Measurements from ENCODE around the gene EDRF1.

Gene EDRF1

GRCh38 chr10:125779403-125780327 lies 60.2 kb downstream of the EDRF1 start:
- Histone ChIP-seq H3K4me1 (ENCODE audit: control insufficient read depth, insufficient read depth, low read length) (no peaks in the 10 kb centered on the region), H3K27ac (ENCODE audit: low read depth, low read length) (no peak overlapping the region), H3K9me3 (ENCODE audit: control insufficient read depth, insufficient read depth, low read length) (no peaks in the 10 kb centered on the region), H3K9ac (ENCODE audit: low read depth, low read length) (no peak overlapping the region), H3K27me3 (ENCODE audit: control insufficient read depth, insufficient read depth, low read length) (no peaks in the 10 kb centered on the region), H3K36me3 (ENCODE audit: control insufficient read depth, insufficient read depth, low read length) (no peaks in the 10 kb centered on the region), H3K4me3 (ENCODE audit: low read depth, low read length) (no peak overlapping the region)

GRCh38 chr10:125781374-125781773 lies 61.9 kb downstream of the EDRF1 start:
- H3K27me3 ChIP-seq (ENCODE audit: control insufficient read depth, insufficient read depth, low read length): no peaks in the 10 kb centered on the region
- H3K27ac ChIP-seq (ENCODE audit: low read depth, low read length): no peak overlapping the region
- H3K36me3 ChIP-seq (ENCODE audit: control insufficient read depth, insufficient read depth, low read length): no peaks in the 10 kb centered on the region
- no peak overlapping the region for H3K4me3 ChIP-seq (ENCODE audit: low read depth, low read length)
- no peaks in the 10 kb centered on the region for H3K9me3 ChIP-seq (ENCODE audit: control insufficient read depth, insufficient read depth, low read length)
- H3K9ac ChIP-seq (ENCODE audit: low read depth, low read length): no peak overlapping the region
- no peaks in the 10 kb centered on the region for H3K4me1 ChIP-seq (ENCODE audit: control insufficient read depth, insufficient read depth, low read length)

DNA sequence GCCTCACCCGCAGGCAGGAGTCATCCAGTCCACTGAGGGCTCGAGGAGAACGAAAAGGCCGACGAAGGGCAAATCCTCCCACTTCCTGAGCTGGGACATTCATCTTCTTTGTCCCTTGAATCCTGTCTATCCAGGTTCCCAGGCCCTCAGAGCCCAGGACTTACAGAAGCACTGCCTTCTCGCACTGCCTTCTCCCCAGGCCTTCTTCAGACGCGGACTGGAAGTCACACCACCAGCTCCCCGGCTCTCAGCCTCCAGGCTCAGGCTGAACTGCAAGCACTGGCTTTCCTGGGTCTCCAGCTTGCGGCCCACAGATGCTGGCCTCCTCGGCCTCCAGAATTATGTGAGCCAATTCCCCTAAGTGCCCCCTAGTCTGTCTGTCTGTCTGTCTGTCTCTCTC lies 62.5 kb downstream of the EDRF1 start:
- H3K36me3 ChIP-seq (ENCODE audit: control insufficient read depth, insufficient read depth, low read length): no peaks in the 10 kb centered on the region

DNA sequence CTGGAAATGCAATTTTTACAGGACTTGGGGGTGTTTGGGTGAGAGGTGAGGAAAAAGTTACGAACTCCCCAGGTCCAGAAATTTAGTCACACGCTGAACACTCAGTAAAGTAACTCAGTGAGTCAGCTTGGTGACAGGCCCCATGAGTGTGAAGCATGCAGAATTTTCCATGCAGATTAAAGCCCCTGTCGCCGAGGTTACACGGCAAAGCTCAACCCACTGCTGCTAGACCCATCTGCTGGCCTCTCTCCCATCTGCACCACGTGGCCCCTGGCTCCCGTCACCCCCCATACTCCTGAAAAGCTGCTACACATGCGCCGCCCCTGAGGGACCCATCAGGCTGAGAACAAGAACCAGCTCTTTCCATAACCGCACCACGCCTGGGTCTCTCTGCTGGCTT lies 63.1 kb downstream of the EDRF1 start:
- Histone ChIP-seq H3K4me1 (ENCODE audit: control insufficient read depth, insufficient read depth, low read length) (no peaks in the 10 kb centered on the region), H3K36me3 (ENCODE audit: control insufficient read depth, insufficient read depth, low read length) (no peaks in the 10 kb centered on the region), H3K4me3 (ENCODE audit: low read depth, low read length) (no peak overlapping the region), H3K27me3 (ENCODE audit: control insufficient read depth, insufficient read depth, low read length) (no peaks in the 10 kb centered on the region), H3K27ac (ENCODE audit: low read depth, low read length) (no peak overlapping the region), H3K9me3 (ENCODE audit: control insufficient read depth, insufficient read depth, low read length) (no peaks in the 10 kb centered on the region), H3K9ac (ENCODE audit: low read depth, low read length) (no peak overlapping the region)

More for the DNA sequence above, 62.5 kb downstream of the EDRF1 start:
- Histone ChIP-seq H3K9ac (ENCODE audit: low read depth, low read length) (no peak overlapping the region), H3K4me3 (ENCODE audit: low read depth, low read length) (no peak overlapping the region), H3K27ac (ENCODE audit: low read depth, low read length) (no peak overlapping the region), H3K4me1 (ENCODE audit: control insufficient read depth, insufficient read depth, low read length) (no peaks in the 10 kb centered on the region), H3K27me3 (ENCODE audit: control insufficient read depth, insufficient read depth, low read length) (no peaks in the 10 kb centered on the region), H3K9me3 (ENCODE audit: control insufficient read depth, insufficient read depth, low read length) (no peaks in the 10 kb centered on the region)

- no peak overlapping the region for H3K27ac ChIP-seq (ENCODE audit: low read depth, low read length)
- no peaks in the 10 kb centered on the region for H3K9me3 ChIP-seq (ENCODE audit: control insufficient read depth, insufficient read depth, low read length)
Measured at GRCh38 chr10:125783408-125783807, 63.9 kb downstream of the EDRF1 start.

GRCh38 chr10:125783957-125784356 lies 64.4 kb downstream of the EDRF1 start:
- Histone ChIP-seq H3K27me3 (ENCODE audit: control insufficient read depth, insufficient read depth, low read length) (no peaks in the 10 kb centered on the region), H3K4me1 (ENCODE audit: control insufficient read depth, insufficient read depth, low read length) (no peaks in the 10 kb centered on the region), H3K9me3 (ENCODE audit: control insufficient read depth, insufficient read depth, low read length) (no peaks in the 10 kb centered on the region), H3K9ac (ENCODE audit: low read depth, low read length) (no peak overlapping the region), H3K4me3 (ENCODE audit: low read depth, low read length) (no peak overlapping the region), H3K36me3 (ENCODE audit: control insufficient read depth, insufficient read depth, low read length) (peaks cover 6% of the 10 kb centered on the region; the same call in 1 of the 2 replicates), H3K27ac (ENCODE audit: low read depth, low read length) (no peak overlapping the region)

More at GRCh38 chr10:125783408-125783807, 63.9 kb downstream of the EDRF1 start:
- Histone ChIP-seq H3K4me3 (ENCODE audit: low read depth, low read length) (no peak overlapping the region), H3K27me3 (ENCODE audit: control insufficient read depth, insufficient read depth, low read length) (no peaks in the 10 kb centered on the region), H3K36me3 (ENCODE audit: control insufficient read depth, insufficient read depth, low read length) (peaks cover 3% of the 10 kb centered on the region; the same call in 1 of the 2 replicates), H3K4me1 (ENCODE audit: control insufficient read depth, insufficient read depth, low read length) (no peaks in the 10 kb centered on the region), H3K9ac (ENCODE audit: low read depth, low read length) (no peak overlapping the region)

DNA sequence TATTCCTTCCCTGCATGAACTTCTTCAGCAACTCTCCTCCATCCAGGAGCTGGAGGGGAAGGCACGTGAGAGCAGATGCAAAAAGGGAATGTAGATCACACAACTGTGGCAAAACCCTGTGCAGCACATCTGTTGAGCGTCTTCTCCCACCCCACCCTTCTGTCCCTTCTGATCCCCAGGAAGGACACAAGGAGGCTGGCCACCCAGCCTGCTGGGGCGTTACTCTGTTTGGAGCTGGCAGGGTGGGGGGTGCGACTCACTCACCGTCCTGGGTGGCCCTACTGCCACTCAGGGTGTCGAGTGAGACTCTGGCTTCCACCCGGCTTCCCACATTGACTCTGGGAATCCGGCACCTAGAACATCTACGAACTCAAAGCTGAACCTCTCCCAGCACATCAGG lies 66.3 kb downstream of the EDRF1 start:
- H3K9ac ChIP-seq (ENCODE audit: low read depth, low read length): no peak overlapping the region
- H3K4me3 ChIP-seq (ENCODE audit: low read depth, low read length): no peak overlapping the region
- H3K4me1 ChIP-seq (ENCODE audit: control insufficient read depth, insufficient read depth, low read length): no peaks in the 10 kb centered on the region

DNA sequence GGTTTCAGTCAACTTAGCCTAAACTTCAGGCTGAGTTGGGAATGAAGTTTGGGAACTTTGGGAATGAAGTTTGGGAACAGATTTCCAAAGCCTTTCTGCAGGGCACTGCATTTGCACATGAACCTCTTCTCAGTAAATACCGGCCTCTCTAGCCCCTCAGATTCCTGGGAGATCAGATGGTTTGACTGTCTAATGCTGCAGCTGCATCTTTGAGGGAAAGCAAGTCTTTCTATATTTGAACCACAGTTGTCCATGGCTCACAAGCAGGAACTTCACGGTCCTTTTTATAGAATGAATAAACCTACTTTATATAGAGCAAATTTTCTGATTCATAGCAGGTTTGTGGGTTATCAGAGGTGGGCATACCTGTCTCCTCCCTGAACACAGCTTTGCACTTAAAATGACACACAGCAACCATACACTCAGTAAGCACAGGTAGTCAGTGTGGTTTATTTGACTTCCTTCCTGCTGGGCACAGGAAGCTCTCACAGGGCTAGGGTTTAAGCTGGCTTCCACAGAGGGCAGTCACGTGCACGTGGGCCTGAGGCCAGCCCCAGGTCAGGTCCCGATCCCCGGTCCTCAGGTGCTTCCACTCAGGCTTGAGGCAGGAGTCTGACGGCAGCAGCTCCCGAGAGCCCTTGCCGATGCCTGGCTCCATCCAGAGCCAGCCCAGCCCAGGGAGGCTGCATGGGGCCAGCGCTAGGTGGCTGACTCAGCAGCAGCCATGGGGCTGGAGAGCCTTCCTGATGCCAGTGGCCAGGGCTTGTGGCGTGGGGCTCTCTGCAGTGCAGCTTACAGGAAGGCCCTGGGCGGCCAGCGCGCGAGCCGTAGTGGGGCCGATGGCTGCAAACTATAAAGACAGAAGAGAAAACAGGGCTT lies 68.9 kb downstream of the EDRF1 start:
- no peak overlapping the region for H3K27ac ChIP-seq (ENCODE audit: low read depth, low read length)
- H3K27me3 ChIP-seq (ENCODE audit: control insufficient read depth, insufficient read depth, low read length): no peaks in the 10 kb centered on the region
- H3K9me3 ChIP-seq (ENCODE audit: control insufficient read depth, insufficient read depth, low read length): no peaks in the 10 kb centered on the region
- no peaks in the 10 kb centered on the region for H3K4me1 ChIP-seq (ENCODE audit: control insufficient read depth, insufficient read depth, low read length)
- H3K4me3 ChIP-seq (ENCODE audit: low read depth, low read length): no peak overlapping the region
- H3K9ac ChIP-seq (ENCODE audit: low read depth, low read length): no peak overlapping the region
- H3K36me3 ChIP-seq (ENCODE audit: control insufficient read depth, insufficient read depth, low read length): peaks cover 26% of the 10 kb centered on the region

More for the DNA sequence above, 66.3 kb downstream of the EDRF1 start:
- H3K36me3 ChIP-seq (ENCODE audit: control insufficient read depth, insufficient read depth, low read length): peaks cover 10% of the 10 kb centered on the region
- no peak overlapping the region for H3K27ac ChIP-seq (ENCODE audit: low read depth, low read length)
- no peaks in the 10 kb centered on the region for H3K9me3 ChIP-seq (ENCODE audit: control insufficient read depth, insufficient read depth, low read length)
- no peaks in the 10 kb centered on the region for H3K27me3 ChIP-seq (ENCODE audit: control insufficient read depth, insufficient read depth, low read length)

DNA sequence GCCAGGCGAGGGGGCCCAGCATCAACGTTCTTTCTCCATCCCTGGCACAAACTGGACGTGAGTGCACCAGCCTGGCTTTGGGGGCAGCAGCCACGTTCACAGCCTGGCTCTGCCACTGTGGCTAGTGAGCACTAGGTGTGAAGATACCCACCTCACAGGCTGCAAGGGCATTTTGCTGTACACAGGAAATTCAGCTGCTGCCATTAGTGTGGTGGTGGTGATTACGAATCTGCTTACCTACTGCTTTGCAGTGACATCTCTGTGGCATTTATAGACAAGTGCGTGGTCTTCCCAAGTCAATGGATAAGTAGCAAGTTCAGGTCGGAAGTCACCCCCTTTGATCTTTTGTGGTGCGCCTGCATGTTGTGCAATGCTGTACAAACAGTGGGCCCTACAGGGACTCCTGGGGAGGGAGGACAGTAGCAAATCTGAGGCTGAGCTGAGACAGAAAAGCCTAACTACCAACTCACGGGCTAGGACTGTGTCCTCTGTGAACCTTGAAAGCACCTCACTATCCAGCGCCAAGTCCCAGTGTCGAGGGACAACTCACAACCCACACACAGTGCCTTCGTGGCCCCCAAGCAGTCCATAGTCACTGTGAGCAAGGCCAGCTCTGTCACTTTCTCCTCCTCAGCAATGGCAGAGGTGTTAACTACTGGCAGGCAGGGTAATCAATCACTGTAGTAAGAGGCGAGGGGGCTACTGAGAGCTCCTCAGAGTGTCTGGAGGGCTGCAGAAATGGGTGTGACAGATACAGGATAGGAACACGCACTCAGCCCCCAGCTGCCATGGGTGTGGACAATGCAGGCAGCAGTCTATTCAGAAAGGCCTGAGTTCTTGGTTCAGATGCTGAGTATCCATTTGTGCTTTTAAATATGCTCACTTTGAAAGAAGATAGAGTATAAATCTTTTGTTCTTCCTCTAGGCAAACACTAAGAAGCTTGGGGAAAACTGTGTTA lies 73.1 kb downstream of the EDRF1 start:
- H3K4me1 ChIP-seq (ENCODE audit: control insufficient read depth, insufficient read depth, low read length): no peaks in the 10 kb centered on the region
- H3K4me3 ChIP-seq (ENCODE audit: low read depth, low read length): no peak overlapping the region
- no peaks in the 10 kb centered on the region for H3K9me3 ChIP-seq (ENCODE audit: control insufficient read depth, insufficient read depth, low read length)
- no peak overlapping the region for H3K27ac ChIP-seq (ENCODE audit: low read depth, low read length)
- no peak overlapping the region for H3K9ac ChIP-seq (ENCODE audit: low read depth, low read length)
- H3K27me3 ChIP-seq (ENCODE audit: control insufficient read depth, insufficient read depth, low read length): no peaks in the 10 kb centered on the region
- H3K36me3 ChIP-seq (ENCODE audit: control insufficient read depth, insufficient read depth, low read length): peaks cover 62% of the 10 kb centered on the region

DNA sequence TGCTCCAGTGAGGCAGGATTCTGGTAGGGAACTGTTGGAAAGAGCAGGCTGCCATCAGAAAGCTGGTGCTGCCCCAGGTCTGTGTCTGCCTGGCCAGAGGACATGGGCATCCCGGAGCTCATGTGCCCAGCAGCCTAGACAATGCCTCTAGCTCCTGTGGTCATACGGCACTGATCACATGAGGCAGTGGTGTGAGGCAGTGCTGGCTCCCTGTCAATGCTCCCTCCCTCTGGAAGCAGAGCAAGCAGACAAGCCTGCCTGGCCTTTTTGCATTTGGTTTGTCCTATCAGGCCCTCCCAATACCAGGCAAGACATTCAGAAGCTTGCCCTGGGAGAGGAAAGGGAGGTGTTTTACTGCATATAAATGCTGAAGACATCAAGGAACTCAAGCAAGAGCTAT lies 75.6 kb downstream of the EDRF1 start:
- H3K27ac ChIP-seq (ENCODE audit: low read depth, low read length): no peak overlapping the region
- H3K36me3 ChIP-seq (ENCODE audit: control insufficient read depth, insufficient read depth, low read length): peaks cover 55% of the 10 kb centered on the region
- H3K9me3 ChIP-seq (ENCODE audit: control insufficient read depth, insufficient read depth, low read length): no peaks in the 10 kb centered on the region
- H3K27me3 ChIP-seq (ENCODE audit: control insufficient read depth, insufficient read depth, low read length): no peaks in the 10 kb centered on the region
- no peaks in the 10 kb centered on the region for H3K4me1 ChIP-seq (ENCODE audit: control insufficient read depth, insufficient read depth, low read length)
- no peak overlapping the region for H3K4me3 ChIP-seq (ENCODE audit: low read depth, low read length)
- H3K9ac ChIP-seq (ENCODE audit: low read depth, low read length): no peak overlapping the region

Data from HUES48 (cell line).